Fibroblast of skin of back (primary cell): ENCODE data around the gene ZC3H4.

Experiments
- DNase-seq: peaks from one replicate; pipeline ENCODE4 v3.0.0-alpha.2; 2013

The ZC3H4 gene

DNA sequence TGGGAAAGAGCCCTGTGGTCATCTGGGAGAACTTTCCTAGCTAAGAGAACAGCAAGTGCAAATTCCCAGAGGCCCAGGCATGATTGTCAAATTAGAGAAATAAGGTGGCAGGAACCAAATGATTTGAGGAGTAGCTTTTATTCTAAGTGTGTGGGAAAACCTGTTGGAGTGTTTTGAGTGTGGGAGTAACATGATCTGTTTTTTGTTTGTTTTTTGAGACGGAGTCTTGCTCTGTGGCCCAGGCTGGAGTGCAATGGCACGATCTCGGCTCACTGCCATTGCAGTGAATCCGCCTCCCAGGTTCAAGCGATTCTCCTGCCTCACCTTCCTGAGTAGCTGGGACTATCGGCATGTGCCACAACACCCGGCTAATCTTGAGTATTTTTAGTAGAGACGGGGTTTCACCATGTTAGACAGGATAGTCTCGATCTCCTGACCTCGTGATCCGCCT lies 19.5 kb upstream of the ZC3H4 start:
- DNase-seq = no peak

GRCh38 chr19:47132194-47132852 lies 18.7 kb upstream of the ZC3H4 start:
- DNase-seq = no peak

DNA sequence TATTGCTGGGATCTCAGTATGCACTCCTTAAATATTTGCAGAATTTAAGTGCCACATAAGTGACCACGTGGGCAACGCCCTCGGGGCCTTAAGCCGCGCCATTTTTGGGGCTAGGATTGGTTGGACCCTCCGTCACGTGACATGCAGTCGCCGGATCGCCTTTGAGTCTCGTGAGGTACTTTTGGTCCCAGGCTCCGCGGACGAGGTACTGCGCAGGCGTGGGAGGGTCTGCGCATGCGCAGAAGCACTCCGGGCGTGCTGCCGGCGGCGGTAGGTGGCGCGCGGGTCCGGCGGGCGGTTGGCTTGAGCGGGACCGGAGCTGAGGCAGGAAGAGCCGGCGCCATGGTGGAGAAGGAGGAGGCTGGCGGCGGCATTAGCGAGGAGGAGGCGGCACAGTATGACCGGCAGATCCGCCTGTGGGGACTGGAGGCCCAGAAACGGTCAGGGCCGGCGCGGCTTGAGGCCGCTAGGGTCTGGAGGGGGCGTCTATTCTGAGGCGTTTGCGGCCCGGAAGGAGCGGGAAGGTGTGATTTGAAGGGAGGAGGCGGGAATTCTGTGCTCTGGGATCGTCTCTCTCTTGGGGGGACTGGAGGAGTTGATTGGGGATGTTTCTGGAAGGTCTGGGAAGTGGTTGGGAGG lies 17.1 kb upstream of the ZC3H4 start, which contains the start of gene SAE1:
TSS of gene SAE1 (plus strand) at position 247 of the 639 bp plus-strand sequence. CDS start at position 343, 96 bp downstream.
- DNase-seq = peak; percentile 99

GRCh38 chr19:47130120-47130588 lies 16.6 kb upstream of the ZC3H4 start:
- DNase-seq = no peak

DNA sequence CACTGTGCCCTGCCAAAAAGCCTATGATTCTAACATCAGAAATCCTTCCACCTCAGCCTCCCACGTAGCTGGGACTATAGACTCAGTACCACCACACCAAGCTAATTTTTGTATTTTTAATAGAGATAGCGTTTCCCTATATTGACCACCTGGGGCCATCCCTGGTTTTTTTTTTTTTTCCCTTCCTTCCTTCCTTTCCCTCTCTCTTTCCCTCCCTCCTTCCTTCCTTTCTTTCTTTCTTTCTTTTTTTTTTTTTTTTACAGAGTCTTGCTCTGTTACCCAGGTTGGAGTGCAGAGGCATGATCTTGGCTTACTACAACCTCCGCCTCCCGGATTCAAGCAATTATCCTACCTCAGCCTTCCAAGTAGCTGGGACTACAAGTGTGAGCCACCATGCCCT lies 16.0 kb upstream of the ZC3H4 start:
- no peak for DNase-seq

GRCh38 chr19:47125669-47125938 lies 12.0 kb upstream of the ZC3H4 start:
- no peak for DNase-seq

DNA sequence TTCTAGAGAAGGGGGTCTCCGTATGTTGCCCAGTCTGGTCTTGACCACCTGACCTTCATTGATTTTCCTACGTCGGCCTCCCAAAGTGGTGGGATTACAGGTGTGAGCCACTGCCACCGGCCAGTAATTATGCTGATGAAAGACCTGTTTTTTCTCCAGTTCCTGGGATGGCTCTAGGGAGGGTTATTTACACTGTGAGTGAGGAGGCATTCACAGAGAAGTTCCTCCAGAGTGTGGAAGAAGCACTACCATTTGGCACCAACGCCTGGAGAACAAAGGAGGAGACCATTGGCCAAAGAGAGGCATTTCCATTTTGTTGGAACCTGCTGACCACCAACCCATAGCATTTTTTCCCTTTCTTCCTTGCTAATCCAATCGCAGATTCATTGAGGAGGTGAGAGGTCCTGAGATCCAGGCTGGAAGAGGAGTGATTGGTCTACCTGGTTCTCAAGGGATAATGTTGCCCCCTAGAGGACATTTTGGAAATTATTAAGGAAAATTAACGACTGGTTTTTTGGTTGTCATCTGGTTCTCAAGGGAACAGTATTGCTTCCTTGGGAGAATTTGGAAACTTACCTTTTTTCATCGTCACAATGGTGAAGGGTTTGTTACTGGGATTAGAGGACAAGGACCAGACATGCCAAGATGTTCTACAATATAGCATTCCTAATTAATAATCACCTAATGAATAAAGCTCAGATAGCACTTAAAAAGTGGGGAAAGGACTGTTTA lies 11.5 kb upstream of the ZC3H4 start:
- peak; percentile 72 for DNase-seq

GRCh38 chr19:47123406-47123805 lies 9.8 kb upstream of the ZC3H4 start:
- no peak for DNase-seq

DNA sequence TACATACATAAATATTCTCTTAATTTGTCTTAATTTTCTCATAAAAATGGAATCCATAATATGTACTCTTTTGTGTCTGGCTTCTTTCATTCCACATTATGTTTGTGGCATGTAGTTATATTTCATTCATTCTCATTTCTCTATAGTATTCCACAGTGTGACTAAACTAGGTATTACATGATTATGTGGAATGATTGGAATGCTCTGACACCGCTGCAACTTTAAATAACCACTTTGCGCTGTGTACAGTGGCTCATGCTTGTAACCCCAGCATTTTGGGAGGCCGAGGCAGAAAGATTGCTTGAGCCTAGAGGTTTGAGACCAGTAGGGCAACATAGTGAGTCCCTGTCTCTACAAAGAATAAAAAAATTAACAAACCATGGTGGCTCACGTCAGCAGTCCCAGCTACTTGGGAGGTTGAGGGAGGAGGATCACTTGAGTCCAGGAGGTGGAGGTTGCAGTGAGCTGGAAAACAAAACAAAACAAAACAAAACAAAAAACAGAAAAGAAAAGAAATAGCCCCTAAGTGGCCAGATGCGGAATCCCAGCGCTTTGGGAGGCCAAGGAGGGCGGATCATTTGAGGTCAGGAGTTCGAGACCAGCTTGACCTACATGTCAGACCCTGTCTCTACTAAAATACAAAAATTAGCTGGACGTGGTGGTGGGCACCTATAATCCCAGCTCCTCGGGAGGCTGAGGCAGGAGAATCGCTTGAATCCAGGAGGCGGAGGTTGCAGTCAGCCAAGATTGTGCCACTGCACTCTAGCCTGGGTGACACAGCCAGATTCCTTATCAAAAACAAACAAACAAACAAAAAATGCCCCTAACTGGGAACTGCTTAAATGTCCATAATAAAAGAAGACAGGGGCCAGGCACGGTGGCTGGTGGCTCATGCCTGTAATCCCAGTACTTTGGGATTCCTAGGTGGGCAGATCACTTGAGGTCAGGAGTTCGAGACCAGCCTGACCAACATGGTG lies 9.1 kb upstream of the ZC3H4 start:
- peak; percentile 91 for DNase-seq

DNA sequence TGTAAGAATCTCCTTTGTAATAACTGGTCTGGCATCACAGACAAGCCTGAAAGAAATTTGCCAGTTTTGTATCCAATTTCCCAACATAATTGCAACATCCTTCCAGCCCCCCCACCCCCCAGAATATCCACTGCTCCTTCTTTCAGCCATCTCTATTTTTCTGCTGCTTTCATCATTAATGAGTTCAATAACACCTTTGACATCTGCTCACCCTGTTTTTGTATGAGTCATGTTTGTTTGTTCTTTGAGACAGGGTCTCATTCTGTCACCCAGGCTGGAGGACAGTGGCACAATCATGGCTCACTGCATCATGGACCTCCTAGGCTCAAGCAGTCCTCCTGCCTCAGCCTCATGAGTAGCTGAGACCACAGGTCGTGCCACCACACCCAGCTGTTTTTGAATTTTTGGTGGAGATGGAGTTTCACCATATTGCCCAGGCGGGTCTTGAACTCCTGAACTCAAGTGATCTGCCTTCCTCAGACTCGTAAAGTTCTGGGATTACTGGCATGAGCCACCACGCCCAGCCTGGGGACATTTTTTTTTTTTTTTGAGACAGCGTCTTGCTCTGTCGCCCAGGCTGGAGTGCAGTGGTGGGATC lies 7.0 kb upstream of the ZC3H4 start:
- no peak for DNase-seq

DNA sequence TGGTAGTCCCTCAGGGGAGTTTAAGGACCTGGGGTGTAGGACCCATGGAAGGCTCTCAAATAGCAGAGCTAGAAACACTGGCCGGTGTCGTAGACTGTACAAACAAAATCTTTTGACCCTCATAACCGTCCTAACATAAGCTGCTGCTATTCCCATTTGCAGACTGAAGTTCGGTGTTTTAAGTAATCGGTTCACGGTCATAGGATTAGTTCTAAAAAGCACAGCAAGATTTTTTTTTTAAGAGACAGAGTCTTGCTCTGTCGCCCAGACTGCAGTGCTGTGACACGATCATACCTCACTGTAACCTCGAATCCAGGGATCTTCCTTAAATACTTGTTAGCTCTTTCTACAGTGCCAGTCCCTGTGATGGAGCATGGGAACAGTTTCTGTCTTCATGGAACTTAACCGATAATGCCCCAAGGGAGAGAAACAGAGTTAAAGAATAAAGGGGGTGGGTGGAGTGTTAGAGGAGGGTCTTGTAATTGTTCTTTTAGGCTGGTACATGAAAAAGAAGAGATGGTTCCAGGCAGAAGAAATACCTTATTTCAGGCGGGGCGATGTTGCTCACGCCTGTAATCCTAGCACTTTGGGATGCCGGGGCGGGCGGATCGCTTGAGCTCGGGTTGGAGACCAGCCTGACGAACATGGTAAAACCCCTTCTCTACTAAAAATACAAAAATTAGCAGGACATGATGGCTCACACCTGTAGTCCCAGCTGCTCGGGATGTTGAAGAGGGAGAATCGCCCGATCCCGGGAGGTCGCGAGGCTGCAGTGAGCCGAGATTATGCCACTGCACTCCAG lies 475 bp upstream of the ZC3H4 start:
- DNase-seq = no peak

DNA sequence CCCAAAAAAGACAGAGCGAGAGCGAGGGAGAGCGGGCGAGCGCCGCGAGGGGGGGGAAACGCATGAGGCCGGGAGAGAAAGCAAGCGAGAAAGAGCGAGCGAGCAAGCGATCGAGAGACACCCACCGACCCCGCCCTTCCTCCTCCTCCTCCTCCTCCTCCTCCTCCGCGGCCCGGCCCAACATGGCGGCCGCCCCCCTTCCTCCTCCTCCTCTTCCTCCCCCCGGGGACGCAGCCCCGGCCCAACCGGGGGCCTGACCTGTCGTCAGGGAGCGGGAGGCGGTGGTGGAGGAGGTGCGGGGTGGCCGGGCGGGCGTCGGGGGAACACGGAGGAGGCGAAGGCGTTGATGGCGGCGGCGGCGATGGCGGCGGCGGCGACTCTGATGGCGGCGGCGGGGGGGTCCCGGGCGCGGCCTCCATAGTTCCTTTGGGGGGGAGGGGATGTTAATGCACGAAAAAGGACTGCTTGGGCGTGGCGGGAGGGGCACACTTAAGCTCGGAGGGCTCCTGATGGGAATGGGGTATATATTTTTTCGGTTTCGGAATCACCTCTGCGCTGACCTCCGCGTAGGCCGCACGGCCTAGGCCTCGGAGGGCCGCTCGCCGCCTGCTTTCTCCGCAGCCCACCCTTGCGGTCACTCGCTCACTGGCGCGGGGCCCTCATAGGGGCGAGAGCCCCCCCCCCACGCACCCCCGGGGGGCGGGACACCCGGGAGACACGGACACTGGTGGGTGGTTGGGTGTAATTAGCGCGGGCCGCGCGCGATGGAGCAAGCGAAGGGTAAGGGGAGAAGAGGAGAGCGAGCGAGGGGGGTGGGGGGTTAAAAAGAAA lies 1.2 kb downstream of the ZC3H4 start:
- peak; percentile 90 for DNase-seq

DNA sequence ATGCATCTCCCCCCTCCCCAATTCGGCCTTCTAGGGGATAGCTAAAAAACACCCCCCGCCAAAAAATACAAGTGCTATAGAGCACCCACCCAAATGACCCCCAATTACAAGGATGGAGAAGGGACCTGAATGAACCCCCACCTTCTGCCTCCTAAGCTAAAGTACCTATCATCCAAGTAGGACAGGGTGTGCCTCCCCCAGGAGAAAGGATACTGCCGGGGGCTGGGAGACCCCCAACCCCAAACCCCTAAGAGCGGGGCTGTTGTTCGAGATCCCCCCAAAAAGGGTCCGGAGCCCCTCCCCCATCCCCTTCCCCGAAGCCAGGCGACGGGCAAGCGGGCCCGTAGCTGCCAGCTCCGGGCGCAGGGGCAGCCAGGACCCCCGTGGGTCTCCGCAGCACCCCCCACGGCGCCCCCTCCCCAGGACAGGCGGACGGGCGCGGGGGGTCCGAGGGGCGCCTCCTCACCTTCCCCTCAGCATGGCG lies 1.9 kb downstream of the ZC3H4 start:
- no peak for DNase-seq

DNA sequence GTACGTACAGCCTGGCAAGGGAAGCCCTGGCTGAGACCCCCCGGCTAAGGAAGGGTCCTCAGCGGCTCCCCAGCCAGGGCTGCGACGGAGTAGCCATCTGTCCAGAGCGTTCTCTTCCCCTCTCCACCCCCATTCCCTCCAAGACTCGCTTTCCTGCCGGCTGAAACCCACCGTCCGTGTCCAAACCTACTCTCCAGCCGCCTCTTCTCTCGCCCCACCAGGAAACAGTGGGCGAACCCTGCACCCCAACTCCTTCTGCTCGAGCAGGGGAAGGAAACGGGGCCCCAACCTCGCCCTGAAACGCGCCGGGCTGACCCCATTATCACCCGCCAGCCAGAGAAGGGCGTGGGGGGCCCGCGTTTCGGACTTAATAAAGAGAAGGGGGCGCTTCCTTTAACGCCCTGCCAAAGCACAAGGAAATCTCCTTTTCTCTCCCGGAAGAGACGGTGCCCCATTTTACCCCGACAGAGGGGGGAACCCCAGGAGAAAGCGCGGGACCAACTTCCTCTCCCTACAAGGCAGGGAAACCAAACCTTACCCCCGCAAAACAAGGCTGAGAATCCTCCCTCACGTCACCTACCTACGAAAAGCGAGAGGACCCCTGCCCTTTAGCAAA lies 2.5 kb downstream of the ZC3H4 start:
- DNase-seq = no peak

DNA sequence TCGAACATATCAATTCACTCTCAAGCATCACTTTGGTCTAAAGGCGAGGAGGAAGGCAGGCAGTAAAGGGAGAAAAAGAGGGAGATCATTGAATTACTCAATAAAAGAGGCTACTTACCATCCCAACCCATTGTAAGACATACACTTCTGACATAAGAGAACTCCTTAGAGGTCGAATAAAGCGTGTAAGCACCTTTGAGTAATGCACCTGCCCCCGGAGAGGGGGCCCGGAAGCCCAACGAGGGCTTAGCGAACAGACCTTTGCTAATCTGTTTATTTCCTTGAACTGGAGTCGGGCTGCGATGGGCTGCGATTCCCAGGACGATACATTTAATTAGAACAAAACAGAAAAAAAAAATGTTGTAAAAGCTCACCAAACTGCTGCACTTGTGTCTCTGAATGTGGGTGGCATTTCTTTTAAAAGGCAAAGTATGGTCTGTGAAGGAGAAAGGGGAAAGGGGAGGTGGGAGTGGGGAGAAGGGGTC lies 3.0 kb downstream of the ZC3H4 start:
- DNase-seq = no peak

GRCh38 chr19:47109541-47110375 lies 3.8 kb downstream of the ZC3H4 start:
- peak; percentile 47 for DNase-seq

- DNase-seq = no peak
Observed at GRCh38 chr19:47109177-47109540, 4.4 kb downstream of the ZC3H4 start.

DNA sequence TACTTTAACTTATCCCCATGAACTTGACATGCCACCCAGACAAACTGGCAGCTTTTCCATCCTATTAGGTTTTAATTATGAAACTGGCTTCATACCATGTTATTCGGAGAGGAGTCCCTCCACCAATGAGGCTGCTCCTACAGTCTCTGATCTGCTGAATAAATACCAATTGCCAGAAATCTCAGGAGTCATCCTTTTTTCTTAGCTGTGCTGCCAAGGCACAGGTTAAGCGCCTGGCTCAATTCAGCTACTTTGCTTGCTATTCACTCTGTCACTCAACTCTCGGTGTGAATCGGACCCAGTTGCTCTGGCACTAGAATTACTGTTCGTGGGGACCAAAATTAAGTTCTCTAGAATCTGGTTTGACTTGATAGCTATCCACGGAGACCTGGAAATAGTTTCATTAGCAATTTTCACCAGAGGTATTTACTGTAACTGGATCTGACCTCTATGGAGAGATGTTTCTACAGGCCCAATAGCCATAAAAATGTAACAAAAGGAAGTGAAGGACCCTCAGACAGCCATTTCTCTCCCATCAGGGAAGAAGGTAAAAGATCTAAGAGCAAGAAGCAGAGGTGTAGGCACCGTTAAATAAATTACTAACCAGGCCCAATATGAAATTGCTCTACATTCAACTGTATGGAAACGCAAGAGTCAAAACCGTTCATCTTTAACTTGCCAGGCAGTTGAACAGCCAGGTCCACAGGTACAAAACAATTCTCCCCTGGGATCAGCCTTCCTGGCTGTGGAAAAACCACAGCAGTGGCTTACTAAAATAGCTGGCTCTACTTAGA lies 5.4 kb downstream of the ZC3H4 start:
- no peak for DNase-seq
